BJ (cell line): ENCODE measurements around the gene CKB. TPM values are rescaled to one million over a fixed set of nuclear protein-coding genes. Genes with fewer than 3 reads are reported as not detected.

Experiments used
- CTCF ChIA-PET: fragments of 350-600 bp; formaldehyde crosslinking; extraction: SDS; loops from one replicate; lab custom pipeline; 2021; ENCODE audit warnings: antibody characterized with exemption, inconsistent platforms; lab: Yijun Ruan, JAX
- POLR2A ChIA-PET: fragments of 300-600 bp; sonication (Branson Sonifier 250); formaldehyde crosslinking; extraction: SDS; loops from one replicate; lab custom pipeline; 2021; ENCODE audit warnings: antibody characterized with exemption; lab: Charles Lee
- DNase-seq: peaks from one replicate; pipeline ENCODE4 v3.0.0-alpha.2; 2011; ENCODE audit warnings: low read depth
- H3K27me3 ChIP-seq: 2 replicates; pipeline ENCODE4 v1.6.0; 2011; ENCODE audit warnings: low read length; ENCODE audit not compliant: control insufficient read depth, insufficient read depth
- H3K36me3 ChIP-seq: 2 replicates; pipeline ENCODE4 v1.5.1; 2011; ENCODE audit warnings: low read length; ENCODE audit not compliant: control insufficient read depth, insufficient read depth
- H3K4me3 ChIP-seq: 2 replicates; pipeline ENCODE4 v1.5.1; 2011; ENCODE audit warnings: low read depth, mild to moderate bottlenecking, control low read depth, low read length
- polyA plus RNA-seq: library from polyadenylated mRNA; depleted of rRNA; stranded (reverse); fragments of >200 nt; gene quantifications from 2 replicates; pipeline ENCODE4 v1.2.3, GENCODE V29; 2011
- TF ChIP-seq, protein P1 (sequence below): IDR thresholded peaks from 2 replicates; pipeline ENCODE4 v1.5.1; 2011; ENCODE audit warnings: low read depth, mild to moderate bottlenecking, control low read depth, inconsistent platforms, low read length, moderate library complexity; ENCODE audit not compliant: insufficient read depth

Gene CKB
- polyA plus RNA-seq, 1 experiment = 74.7 TPM

DNA sequence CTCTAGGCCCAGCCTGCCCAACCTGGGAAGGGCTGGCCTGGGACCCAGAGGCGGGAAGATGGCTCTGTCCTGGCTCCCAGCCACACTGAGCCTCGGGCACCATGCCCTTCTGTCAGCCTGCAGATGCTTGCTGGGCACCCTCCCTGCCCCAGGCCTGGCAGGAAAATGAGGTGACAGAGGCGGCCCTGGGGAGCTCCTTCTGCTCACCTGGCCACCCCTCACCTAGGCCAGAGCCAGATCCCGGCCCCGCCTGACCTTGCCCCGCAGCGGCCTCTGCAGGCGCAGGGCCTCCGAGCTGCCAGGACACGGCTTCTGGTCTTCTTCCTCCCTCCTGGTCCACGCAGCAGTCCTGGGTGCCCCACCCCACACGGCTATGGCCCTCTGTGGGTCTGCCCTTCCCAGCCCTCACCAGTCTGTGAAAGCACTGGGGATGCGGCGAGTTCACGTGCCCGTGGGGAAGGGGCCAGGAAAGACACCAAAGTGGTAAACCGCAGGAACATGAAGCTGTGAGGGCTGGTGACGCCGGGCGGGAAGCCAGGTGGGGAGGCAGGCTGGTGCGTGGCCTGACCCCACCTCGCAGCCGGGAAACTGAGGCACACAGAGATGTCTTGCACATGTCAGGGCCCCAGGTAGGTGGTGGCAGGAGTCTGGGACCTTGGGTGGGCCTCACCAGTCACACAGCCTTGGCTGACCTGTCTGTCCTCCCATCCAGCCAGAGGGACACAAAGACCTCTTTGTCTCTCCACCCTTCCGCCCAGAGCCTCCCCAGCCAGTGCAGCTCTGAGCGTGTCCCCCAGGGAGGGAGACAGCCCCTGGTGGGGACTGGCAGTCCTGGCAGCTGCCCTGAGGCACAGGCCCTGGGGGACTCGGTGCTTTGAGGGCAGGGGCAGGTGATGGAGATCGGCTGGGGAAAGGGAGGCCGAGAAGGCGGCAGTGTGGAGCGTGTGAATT lies 27.0 kb upstream of the CKB start:
- Histone ChIP-seq H3K27me3 (no peaks in the 10 kb centered on the region), H3K4me3 (no peak overlapping the region), H3K36me3 (no peaks in the 10 kb centered on the region)
- ChIA-PET CTCF (interaction anchor here (15.2 kb wide), 1 partner anchor 31 kb away, joined by 228 read pairs; the partner anchor contains the start of gene CKB), POLR2A (no interaction called here)
- DNase-seq = no peak
- TF ChIP-seq, protein P1, sequence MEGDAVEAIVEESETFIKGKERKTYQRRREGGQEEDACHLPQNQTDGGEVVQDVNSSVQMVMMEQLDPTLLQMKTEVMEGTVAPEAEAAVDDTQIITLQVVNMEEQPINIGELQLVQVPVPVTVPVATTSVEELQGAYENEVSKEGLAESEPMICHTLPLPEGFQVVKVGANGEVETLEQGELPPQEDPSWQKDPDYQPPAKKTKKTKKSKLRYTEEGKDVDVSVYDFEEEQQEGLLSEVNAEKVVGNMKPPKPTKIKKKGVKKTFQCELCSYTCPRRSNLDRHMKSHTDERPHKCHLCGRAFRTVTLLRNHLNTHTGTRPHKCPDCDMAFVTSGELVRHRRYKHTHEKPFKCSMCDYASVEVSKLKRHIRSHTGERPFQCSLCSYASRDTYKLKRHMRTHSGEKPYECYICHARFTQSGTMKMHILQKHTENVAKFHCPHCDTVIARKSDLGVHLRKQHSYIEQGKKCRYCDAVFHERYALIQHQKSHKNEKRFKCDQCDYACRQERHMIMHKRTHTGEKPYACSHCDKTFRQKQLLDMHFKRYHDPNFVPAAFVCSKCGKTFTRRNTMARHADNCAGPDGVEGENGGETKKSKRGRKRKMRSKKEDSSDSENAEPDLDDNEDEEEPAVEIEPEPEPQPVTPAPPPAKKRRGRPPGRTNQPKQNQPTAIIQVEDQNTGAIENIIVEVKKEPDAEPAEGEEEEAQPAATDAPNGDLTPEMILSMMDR = no peak

DNA sequence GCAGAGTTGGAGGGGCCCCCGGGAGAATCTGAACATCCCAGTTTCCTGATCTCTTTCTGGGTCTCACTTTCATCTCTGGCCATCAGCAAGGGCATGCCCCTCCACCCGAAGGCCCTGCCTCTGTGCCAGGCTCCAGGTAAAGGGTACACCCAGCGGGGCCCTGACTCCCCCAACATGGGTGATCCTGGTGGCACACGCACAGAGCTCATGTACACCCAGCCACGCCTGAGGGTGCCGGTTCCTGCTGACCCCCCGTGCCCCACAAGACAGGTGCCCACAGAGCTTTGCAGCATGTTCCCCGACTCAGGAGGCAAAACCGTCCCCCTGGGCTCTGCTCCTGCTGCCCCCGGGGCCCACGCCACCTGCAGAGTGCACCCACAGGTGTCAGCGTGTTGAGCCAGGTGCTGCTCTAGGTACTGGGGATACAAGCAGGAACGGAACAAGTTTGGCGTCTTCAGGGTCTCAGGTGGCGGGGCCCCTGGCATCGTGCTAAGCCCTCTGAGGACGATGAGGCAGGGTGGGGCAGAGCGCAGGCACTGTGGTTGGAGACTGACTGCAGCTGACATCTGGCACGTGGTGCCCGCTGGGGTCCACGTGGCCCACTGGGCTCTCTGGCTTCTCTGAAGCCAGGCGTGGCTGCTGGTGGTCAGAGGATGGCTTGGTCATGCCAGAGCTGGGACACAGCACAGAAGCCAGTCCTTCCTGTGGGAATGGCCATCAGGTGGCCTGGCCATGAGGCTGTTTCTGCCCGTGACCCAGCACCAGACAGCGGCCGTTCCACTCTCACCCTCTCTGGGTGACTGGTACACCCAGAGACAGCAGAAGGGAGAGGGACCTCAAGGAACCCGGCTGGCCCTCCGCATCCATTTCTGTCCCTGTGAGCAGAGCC lies 26.1 kb upstream of the CKB start:
- ChIA-PET POLR2A (no interaction called here), CTCF (interaction anchor here (1.9 to 15.2 kb wide), 3 partner anchors 8 to 47 kb away, joined by 14 to 228 read pairs (median 92); partner anchors contain the start of gene CKB)
- Histone ChIP-seq H3K27me3 (no peaks in the 10 kb centered on the region), H3K36me3 (no peaks in the 10 kb centered on the region), H3K4me3 (no peak overlapping the region)
- TF ChIP-seq, protein P1 = no peak
- DNase-seq = no peak

DNA sequence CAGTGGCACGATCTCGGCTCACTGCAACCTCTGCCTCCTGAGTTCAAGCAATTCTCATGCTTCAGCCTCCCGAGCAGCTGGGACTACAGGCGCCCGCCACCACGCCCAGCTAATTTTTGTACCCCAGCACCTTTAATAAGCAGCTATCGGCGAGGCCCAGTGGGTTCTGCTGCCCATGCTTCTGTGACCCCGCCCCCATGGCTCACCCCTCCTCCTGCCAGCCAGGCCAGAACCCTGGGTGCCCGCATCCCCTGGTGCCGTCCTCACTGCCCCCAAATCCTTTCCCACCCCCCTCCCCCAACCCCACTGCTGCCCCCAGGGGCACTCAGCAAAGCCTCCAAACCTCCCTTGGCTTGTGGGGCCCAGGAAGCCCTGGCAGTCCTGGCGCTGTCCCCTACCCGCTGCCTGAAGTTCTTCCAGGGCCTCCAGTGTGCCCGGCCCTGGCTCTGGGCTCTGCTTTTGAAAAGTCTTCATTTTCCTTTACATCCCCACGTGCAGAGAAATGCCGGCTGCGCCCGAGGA lies 25.4 kb upstream of the CKB start:
- POLR2A ChIA-PET = no interaction called here
- CTCF ChIA-PET = interaction anchor here (1.6 to 15.2 kb wide), 4 partner anchors 9 to 47 kb away, joined by 8 to 228 read pairs (median 53); partner anchors contain the start of gene CKB
- H3K36me3 ChIP-seq = no peaks in the 10 kb centered on the region
- TF ChIP-seq, protein P1 = no peak
- no peaks in the 10 kb centered on the region for H3K27me3 ChIP-seq
- no peak overlapping the region for H3K4me3 ChIP-seq
- DNase-seq = no peak

DNA sequence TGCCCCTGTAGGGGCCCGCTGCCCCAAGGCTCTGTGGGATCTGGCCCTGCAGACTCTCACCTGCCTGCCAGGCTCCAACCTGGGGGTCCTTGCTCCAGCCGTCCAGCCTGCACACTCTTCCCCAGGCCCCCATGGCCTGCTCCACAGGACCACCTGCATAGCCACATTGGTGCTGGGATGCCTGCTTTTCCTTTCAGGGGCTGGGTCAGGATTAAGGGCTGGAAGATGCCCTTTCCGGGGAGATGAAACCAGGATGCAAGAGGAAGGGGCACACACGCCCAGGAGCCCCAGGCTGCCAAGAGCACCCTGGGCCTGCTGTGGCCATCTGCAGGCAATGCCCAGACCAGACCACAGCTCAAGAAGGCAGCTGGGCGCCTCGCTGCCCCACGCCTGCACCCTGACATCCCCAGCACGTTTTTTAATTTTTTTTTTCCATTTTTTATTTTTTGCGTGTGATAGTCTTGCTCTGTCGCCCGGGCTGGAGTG lies 24.9 kb upstream of the CKB start:
- Histone ChIP-seq H3K4me3 (no peak overlapping the region), H3K36me3 (no peaks in the 10 kb centered on the region), H3K27me3 (no peaks in the 10 kb centered on the region)
- DNase-seq = no peak
- POLR2A ChIA-PET = no interaction called here
- CTCF ChIA-PET = interaction anchor here (0.5 to 15.2 kb wide), 14 partner anchors 9 to 117 kb away, joined by 3 to 228 read pairs (median 6); partner anchors contain the start of genes CKB and TRMT61A
- TF ChIP-seq, protein P1 = no peak
